ENCODE results near the gene PTPRK. TPM values are rescaled to one million over a fixed set of nuclear protein-coding genes. Genes with fewer than 3 reads are reported as not detected.
A peak's percentile ranks its signal among the peaks of the same experiment; 100 is the strongest.

Gene PTPRK
- total RNA-seq, 1 donor from 2014 or later: 48.4 TPM

DNA sequence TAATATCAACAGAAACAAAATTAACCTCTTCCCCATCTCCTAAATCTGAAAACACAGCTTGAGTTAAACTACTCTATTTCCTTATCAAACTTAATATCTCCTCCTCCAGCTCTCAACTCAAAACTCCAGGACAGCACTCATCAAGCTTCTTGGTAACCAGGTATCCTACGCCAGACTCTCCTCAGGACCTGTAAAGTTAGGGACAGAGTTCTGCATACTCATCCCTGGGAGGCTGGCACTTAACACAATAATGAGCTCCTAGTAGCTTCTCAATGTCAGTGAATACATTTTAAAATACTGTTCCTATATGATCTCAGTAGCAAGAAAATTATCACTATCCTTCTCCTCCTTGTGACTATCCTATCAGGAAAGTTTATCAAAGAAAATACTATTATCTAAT is 240.3 kb downstream of the PTPRK start:
- Histone ChIP-seq H3K4me3 (ENCODE audit: low read depth, low read length) (no peak overlapping the region), H3K36me3 (ENCODE audit: control insufficient read depth, insufficient read depth, low read length) (no peaks in the 10 kb centered on the region), H3K27me3 (ENCODE audit: control insufficient read depth, insufficient read depth, low read length) (no peaks in the 10 kb centered on the region)
- TF ChIP-seq, protein P1, sequence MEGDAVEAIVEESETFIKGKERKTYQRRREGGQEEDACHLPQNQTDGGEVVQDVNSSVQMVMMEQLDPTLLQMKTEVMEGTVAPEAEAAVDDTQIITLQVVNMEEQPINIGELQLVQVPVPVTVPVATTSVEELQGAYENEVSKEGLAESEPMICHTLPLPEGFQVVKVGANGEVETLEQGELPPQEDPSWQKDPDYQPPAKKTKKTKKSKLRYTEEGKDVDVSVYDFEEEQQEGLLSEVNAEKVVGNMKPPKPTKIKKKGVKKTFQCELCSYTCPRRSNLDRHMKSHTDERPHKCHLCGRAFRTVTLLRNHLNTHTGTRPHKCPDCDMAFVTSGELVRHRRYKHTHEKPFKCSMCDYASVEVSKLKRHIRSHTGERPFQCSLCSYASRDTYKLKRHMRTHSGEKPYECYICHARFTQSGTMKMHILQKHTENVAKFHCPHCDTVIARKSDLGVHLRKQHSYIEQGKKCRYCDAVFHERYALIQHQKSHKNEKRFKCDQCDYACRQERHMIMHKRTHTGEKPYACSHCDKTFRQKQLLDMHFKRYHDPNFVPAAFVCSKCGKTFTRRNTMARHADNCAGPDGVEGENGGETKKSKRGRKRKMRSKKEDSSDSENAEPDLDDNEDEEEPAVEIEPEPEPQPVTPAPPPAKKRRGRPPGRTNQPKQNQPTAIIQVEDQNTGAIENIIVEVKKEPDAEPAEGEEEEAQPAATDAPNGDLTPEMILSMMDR (IDR thresholded peaks at IDR 0.05; ENCODE audit: insufficient read depth, low read length, severe bottlenecking): no peak
- DNase-seq (ENCODE audit: low read depth) (no peak), FAIRE-seq (no peak)

DNA sequence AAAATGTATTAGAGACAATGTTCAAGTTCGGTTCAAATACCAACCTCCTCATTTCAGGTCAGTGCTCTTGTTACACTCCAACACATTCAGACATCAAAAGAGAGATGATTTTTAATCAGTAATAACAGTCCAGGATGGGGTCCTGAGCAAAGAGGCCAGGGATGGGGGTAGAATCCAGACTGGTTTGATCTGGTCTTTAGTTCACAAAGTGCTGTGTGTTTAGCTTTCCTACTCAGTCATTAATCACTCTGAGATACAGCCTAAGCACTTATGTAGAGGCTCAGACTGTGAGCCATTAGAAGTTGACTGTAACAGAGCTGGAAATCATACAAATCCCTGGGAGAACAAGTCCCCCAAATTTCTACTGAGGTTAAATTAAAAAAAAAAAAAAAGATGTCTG is 241.6 kb downstream of the PTPRK start:
- H3K4me3 ChIP-seq (ENCODE audit: low read depth, low read length): no peak overlapping the region
- H3K27me3 ChIP-seq (ENCODE audit: control insufficient read depth, insufficient read depth, low read length): no peaks in the 10 kb centered on the region
- DNase-seq (ENCODE audit: low read depth): no peak
- no peaks in the 10 kb centered on the region for H3K36me3 ChIP-seq (ENCODE audit: control insufficient read depth, insufficient read depth, low read length)
- TF ChIP-seq, protein P1 (IDR thresholded peaks at IDR 0.05; ENCODE audit: insufficient read depth, low read length, severe bottlenecking): no peak
- FAIRE-seq: no peak

DNA sequence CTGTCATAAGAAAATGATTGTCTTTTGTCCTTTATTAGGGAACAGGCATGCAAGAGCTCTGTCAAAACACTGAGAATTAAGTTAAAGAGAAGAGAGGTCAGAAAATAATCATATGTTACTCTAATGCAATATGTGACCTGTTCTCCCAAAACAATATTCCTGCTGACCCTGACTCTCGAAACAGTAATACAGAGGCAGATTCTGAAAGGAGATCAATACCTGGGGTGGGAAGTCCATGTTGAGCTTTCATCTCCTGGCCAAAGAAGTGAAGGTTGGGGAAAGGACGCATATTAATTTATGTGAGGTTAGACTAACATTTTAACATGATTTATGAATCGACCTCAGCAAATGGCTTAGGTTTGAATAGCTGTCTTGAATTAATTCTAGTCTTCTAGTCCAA is 243.0 kb downstream of the PTPRK start:
- Histone ChIP-seq H3K4me3 (ENCODE audit: low read depth, low read length) (no peak overlapping the region), H3K36me3 (ENCODE audit: control insufficient read depth, insufficient read depth, low read length) (no peaks in the 10 kb centered on the region), H3K27me3 (ENCODE audit: control insufficient read depth, insufficient read depth, low read length) (no peaks in the 10 kb centered on the region)
- DNase-seq (ENCODE audit: low read depth) (no peak), FAIRE-seq (no peak)
- TF ChIP-seq, protein P1 (IDR thresholded peaks at IDR 0.05; ENCODE audit: insufficient read depth, low read length, severe bottlenecking): no peak

DNA sequence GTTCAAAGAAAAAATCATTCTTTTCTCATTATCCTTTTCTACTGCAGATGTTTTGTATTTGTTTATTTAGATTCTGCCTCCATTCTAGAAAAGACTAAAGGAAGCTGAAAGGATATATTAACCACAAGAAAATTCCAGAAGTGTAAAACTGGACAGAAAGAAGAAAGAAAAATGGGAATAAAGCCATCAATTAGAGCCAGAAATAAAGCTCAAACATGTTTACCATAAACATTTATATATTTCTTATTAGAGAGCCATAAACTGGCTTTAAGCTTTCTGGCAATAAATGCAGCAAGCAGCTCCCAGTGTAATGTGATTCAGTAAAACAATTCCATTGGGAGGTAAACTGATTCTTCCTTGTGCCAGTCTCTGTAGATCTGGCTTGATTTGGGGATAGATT is 244.1 kb downstream of the PTPRK start:
- Histone ChIP-seq H3K36me3 (ENCODE audit: control insufficient read depth, insufficient read depth, low read length) (no peaks in the 10 kb centered on the region), H3K27me3 (ENCODE audit: control insufficient read depth, insufficient read depth, low read length) (no peaks in the 10 kb centered on the region), H3K4me3 (ENCODE audit: low read depth, low read length) (no peak overlapping the region)
- DNase-seq (ENCODE audit: low read depth): no peak
- no peak for FAIRE-seq
- TF ChIP-seq, protein P1 (IDR thresholded peaks at IDR 0.05; ENCODE audit: insufficient read depth, low read length, severe bottlenecking): no peak

DNA sequence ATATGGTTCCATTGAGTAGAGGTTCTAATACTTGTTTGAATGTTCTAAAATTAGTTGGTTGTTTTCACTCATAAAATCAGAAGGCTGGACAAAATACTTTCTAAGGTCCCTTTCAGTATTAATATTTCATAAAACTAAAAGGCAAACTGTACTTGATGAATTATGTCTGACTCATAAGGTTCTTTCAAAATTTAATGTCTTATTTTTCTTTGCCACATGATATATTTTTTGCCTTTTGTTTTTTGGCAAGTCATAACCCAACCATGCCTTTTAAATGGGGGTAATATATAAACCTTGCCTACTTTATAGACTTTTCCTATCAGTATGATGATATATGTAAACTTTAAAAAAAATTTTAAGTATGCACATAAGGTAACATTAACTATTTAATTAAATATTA is 244.7 kb downstream of the PTPRK start:
- TF ChIP-seq, protein P1 (IDR thresholded peaks at IDR 0.05; ENCODE audit: insufficient read depth, low read length, severe bottlenecking): no peak
- peak; percentile 65 for DNase-seq (ENCODE audit: low read depth)
- Histone ChIP-seq H3K4me3 (ENCODE audit: low read depth, low read length) (no peak overlapping the region), H3K36me3 (ENCODE audit: control insufficient read depth, insufficient read depth, low read length) (no peaks in the 10 kb centered on the region), H3K27me3 (ENCODE audit: control insufficient read depth, insufficient read depth, low read length) (no peaks in the 10 kb centered on the region)
- no peak for FAIRE-seq

DNA sequence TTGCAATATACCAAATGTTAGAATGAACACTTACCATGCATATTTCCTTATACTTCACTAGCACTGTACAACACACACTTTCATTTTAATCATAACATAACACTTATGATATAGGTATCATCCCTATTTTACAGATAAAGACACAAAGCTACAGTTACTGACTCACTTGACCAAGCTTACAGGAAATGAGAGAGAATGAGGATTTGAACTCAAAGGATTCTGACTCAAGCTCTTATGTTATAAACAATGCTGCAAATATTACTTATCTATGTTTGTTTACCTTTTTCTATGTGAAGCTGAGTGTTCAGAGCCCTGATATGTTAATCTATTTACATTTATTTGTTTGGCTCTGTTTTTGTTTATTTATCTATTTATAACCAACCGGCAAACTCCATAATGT is 245.4 kb downstream of the PTPRK start:
- FAIRE-seq (no peak), DNase-seq (ENCODE audit: low read depth) (peak; percentile 77)
- H3K27me3 ChIP-seq (ENCODE audit: control insufficient read depth, insufficient read depth, low read length): no peaks in the 10 kb centered on the region
- H3K4me3 ChIP-seq (ENCODE audit: low read depth, low read length): no peak overlapping the region
- H3K36me3 ChIP-seq (ENCODE audit: control insufficient read depth, insufficient read depth, low read length): no peaks in the 10 kb centered on the region
- TF ChIP-seq, protein P1 (IDR thresholded peaks at IDR 0.05; ENCODE audit: insufficient read depth, low read length, severe bottlenecking): no peak

All from bronchial epithelial cell (primary cell).